Fibroblast of villous mesenchyme (primary cell): ENCODE results near the gene BCKDHA. TPM values are rescaled to one million over a fixed set of nuclear protein-coding genes. Genes with fewer than 3 reads are reported as not detected.

ENCODE experiments used
- DNase-seq: peaks from one replicate; pipeline ENCODE4 v3.0.0-alpha.2; 2010; ENCODE audit warnings: low read depth
- H3K4me3 ChIP-seq: 2 replicates; pipeline ENCODE4 v1.5.1; 2011; ENCODE audit warnings: low read depth, mild to moderate bottlenecking, low read length
- total RNA-seq: library from RNA; depleted of rRNA; stranded (reverse); fragments of >200 nt; gene quantifications from 2 replicates; pipeline ENCODE4 v1.2.3, GENCODE V29; 2012
- TF ChIP-seq, protein P1 (sequence below): IDR thresholded peaks from 2 replicates; pipeline ENCODE4 v1.5.1; 2012; ENCODE audit warnings: low read depth, mild to moderate bottlenecking, low read length; ENCODE audit not compliant: insufficient read depth

The BCKDHA gene
- total RNA-seq, 1 donor: 21.2 TPM

GRCh38 chr19:41424335-41425173 lies 26.9 kb downstream of the BCKDHA start:
- DNase-seq: no peak
- H3K4me3 ChIP-seq: no peak overlapping the region
- TF ChIP-seq, protein P1, sequence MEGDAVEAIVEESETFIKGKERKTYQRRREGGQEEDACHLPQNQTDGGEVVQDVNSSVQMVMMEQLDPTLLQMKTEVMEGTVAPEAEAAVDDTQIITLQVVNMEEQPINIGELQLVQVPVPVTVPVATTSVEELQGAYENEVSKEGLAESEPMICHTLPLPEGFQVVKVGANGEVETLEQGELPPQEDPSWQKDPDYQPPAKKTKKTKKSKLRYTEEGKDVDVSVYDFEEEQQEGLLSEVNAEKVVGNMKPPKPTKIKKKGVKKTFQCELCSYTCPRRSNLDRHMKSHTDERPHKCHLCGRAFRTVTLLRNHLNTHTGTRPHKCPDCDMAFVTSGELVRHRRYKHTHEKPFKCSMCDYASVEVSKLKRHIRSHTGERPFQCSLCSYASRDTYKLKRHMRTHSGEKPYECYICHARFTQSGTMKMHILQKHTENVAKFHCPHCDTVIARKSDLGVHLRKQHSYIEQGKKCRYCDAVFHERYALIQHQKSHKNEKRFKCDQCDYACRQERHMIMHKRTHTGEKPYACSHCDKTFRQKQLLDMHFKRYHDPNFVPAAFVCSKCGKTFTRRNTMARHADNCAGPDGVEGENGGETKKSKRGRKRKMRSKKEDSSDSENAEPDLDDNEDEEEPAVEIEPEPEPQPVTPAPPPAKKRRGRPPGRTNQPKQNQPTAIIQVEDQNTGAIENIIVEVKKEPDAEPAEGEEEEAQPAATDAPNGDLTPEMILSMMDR: no peak

DNA sequence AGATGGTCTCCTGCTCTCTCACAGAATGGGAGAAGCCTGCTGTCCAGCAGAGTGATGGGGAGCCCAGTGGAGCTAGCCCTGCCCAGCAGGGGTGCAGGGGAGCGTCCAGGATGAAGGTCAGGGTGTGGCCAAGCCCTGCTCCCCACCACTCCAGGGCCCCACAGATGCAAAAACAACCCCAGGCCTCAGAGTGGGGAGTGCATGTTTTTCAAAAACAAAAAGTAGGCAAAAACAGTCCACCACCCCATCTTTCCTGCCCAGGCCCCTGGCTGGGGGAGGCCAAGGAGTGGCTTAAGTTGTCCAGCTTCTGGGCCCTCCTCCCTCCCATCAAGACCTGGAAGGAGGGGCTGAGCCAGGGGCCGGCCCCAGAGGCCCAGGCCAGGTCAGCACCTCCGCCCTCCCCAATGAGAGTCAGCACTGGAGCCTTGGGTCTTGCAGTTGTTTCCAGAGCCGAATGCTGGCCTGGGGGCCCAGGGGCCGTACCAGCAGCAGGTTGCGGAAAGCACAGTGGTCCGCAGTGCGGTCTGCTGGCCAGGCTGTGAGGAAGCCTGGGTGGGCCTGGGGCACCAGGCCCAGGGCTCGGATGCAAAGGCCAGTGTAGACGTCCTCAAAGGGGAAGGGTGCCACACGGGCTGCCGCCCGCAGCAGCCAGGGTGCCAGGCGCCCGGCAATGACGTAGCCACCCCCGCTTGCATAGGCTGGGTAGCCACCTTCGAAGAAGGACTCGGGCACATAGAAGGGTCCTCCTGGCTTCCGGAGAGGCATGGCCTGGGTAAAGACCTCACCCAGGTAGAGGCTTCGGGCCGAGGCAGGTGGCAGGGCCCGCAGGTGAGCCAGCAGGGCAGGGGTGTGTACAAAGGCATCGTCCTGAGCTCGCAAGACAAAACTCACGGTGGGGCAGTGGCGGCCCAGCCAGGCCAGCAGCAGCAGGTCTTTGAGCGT lies 27.8 kb downstream of the BCKDHA start:
- no peak for DNase-seq
- H3K4me3 ChIP-seq: no peak overlapping the region
- TF ChIP-seq, protein P1: no peak

GRCh38 chr19:41426116-41426841 lies 28.7 kb downstream of the BCKDHA start:
- DNase-seq: no peak
- TF ChIP-seq, protein P1: no peak
- H3K4me3 ChIP-seq: peak overlapping the region; percentile 61

GRCh38 chr19:41426952-41427646 lies 29.5 kb downstream of the BCKDHA start, which contains the start of gene B3GNT8:
Gene B3GNT8, minus strand, starts transcription at chr19:41427374. Its CDS starts 596 bp downstream, at chr19:41426778.
- peak; percentile 75 for DNase-seq
- peak within 1 kb of the TSS; percentile 61 for H3K4me3 ChIP-seq
- TF ChIP-seq, protein P1: no peak

DNA sequence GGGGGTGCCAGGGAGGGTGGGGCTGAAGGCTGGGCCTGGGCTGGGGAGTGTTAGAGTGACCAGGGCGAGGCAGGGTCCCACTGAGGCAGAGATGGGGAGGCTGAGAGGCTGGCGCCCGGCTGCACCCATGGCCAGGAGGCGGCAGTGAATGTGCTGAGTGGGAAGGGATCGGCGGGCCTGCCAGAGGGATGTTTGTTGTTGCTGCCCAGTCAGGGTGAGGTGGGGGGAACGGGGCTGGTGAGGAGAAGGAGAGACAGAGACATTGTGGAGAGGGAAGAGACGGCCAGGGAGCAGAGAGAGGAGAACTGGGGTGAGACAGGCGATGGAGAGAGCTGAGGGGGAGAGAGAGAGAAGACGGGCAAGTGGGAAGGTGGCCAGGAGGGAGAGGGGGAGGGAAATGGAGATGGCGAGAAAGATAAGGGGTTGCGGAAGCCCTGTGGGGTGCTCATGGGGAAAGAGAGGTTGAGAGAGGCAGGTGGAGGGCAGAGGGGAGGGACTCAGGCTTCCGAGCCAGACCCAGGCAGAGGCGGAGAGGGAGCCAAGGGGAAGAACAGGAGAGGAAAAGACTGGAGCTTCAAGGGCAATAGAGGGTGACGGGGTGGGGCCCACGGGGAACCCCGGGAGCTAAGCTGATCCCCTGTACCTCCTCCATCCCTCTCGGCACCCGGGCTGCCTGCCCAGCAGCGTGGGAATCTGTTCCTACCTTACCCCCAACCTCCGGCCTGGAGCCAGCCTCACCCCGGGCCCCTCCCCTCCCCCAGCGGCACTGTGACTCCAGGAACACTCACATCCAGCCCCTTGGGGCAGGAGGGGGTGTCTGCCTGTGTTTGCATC lies 30.2 kb downstream of the BCKDHA start:
- TF ChIP-seq, protein P1: no peak
- H3K4me3 ChIP-seq: peak overlapping the region; percentile 61
- DNase-seq: peak; percentile 22
